PC-3 (cell line): ENCODE results near the gene LRRFIP1. TPM values are rescaled to one million over a fixed set of nuclear protein-coding genes. Genes with fewer than 3 reads are reported as not detected.

Source experiments
- ATAC-seq: fragments of 200-7000 bp; cut with Tn5 transposase; 2 replicates; pipeline ENCODE4 v1.9.1; 2020; ENCODE audit warnings: mild to moderate bottlenecking, moderate library complexity
- BruUV-seq: library from RNA; stranded (reverse); fragments of 400-500 nt; replicated peaks from 2 replicates; lab custom pipeline; 2021; lab: Mats Ljungman, UMichigan
- CTCF ChIA-PET: fragments of 300-600 bp; sonication (Branson Sonifier 250); formaldehyde crosslinking; loops from one replicate; lab custom pipeline; 2022; ENCODE audit warnings: antibody characterized with exemption; lab: Charles Lee
- POLR2A ChIA-PET: fragments of 300-600 bp; sonication (Branson Sonifier 250); formaldehyde crosslinking; loops from one replicate; lab custom pipeline; 2022; ENCODE audit warnings: antibody characterized with exemption; ENCODE audit not compliant: unreplicated experiment; lab: Charles Lee
- DNase-seq: peaks from one replicate; pipeline ENCODE4 v3.0.0-alpha.2; 2015
- H2AFZ ChIP-seq: fragments of 300-600 bp; sonication (generic); 2 replicates; pipeline ENCODE4 v1.6.0; 2016; ENCODE audit warnings: antibody characterized with exemption, low read length
- H3F3A ChIP-seq: fragments of 300-600 bp; sonication (generic); one replicate; pipeline ENCODE4 v1.6.0; 2017; ENCODE audit warnings: antibody characterized with exemption, low read length, control low read depth, mild to moderate bottlenecking; ENCODE audit not compliant: unreplicated experiment
- H3K27ac ChIP-seq: fragments of 300-600 bp; sonication (generic); 2 replicates; pipeline ENCODE4 v1.5.1; 2016; ENCODE audit warnings: mild to moderate bottlenecking, low read length
- H3K27me3 ChIP-seq: fragments of 300-600 bp; sonication (generic); 2 replicates; pipeline ENCODE4 v1.6.1; 2016; ENCODE audit warnings: low read length, mixed read lengths
- H3K36me3 ChIP-seq: fragments of 300-600 bp; sonication (generic); 2 replicates; pipeline ENCODE4 v1.6.1; 2016; ENCODE audit warnings: low read depth, mixed run types, low read length, mixed read lengths
- H3K4me1 ChIP-seq: fragments of 300-600 bp; sonication (generic); 2 replicates; pipeline ENCODE4 v1.5.1; 2016; ENCODE audit warnings: low read length; ENCODE audit not compliant: insufficient read depth
- H3K4me2 ChIP-seq: fragments of 300-600 bp; sonication (generic); 2 replicates; pipeline ENCODE4 v1.6.0; 2016; ENCODE audit warnings: low read length
- H3K4me3 ChIP-seq: fragments of 300-600 bp; sonication (generic); 2 replicates; pipeline ENCODE4 v1.5.1; 2016; ENCODE audit warnings: mild to moderate bottlenecking, low read length, mixed read lengths
- H3K79me2 ChIP-seq: fragments of 300-600 bp; sonication (generic); 2 replicates; pipeline ENCODE4 v1.6.1; 2017; ENCODE audit warnings: low read length, mixed read lengths
- H3K9ac ChIP-seq: fragments of 300-600 bp; sonication (generic); 2 replicates; pipeline ENCODE4 v1.6.0; 2016; ENCODE audit warnings: mild to moderate bottlenecking, low read length
- H3K9me2 ChIP-seq: fragments of 300-600 bp; sonication (generic); replicated peaks from 2 replicates; pipeline ENCODE4 v1.6.1; 2016; ENCODE audit warnings: mixed run types, low read length, mixed read lengths
- H3K9me3 ChIP-seq: fragments of 300-600 bp; sonication (generic); 2 replicates; pipeline ENCODE4 v1.6.1; 2016; ENCODE audit warnings: low read length, mixed read lengths
- H4K20me1 ChIP-seq: fragments of 300-600 bp; sonication (generic); 2 replicates; pipeline ENCODE4 v1.6.1; 2016; ENCODE audit warnings: low read length, mixed read lengths
- CTCF ChIP-seq: fragments of 300-600 bp; sonication (generic); conservative IDR thresholded peaks from 2 replicates; pipeline ENCODE4 v1.5.1; 2017; ENCODE audit warnings: antibody characterized with exemption, low read depth, mild to moderate bottlenecking, low read length
- EZH2 ChIP-seq: fragments of 300-600 bp; sonication (generic); IDR thresholded peaks from one replicate; pipeline ENCODE4 v1.6.1; 2017; ENCODE audit warnings: antibody characterized with exemption, mild to moderate bottlenecking, low read length; ENCODE audit not compliant: unreplicated experiment
- EZH2phosphoT487 ChIP-seq: fragments of 300-600 bp; sonication (generic); IDR thresholded peaks from 2 replicates; pipeline ENCODE4 v1.6.1; 2018; ENCODE audit warnings: mild to moderate bottlenecking, antibody characterized with exemption, low read length, borderline replicate concordance
- intact Hi-C: fragments of 100-400 bp; cut with micrococcal nuclease; formaldehyde crosslinking; loops from 2 replicates; pipeline ENCODE4 v1.9.0; 2023
- total RNA-seq: library from RNA; depleted of rRNA; stranded (reverse); fragments of >200 nt; gene quantifications from 2 replicates; pipeline ENCODE4 v1.2.3, GENCODE V29; 2014

Gene LRRFIP1
- total RNA-seq, 1 experiment from 2014 or later, result 87.8 TPM

- Histone ChIP-seq H3K4me1 (peaks cover 31% of the 10 kb centered on the region), H3K4me3 (no peak overlapping the region), H3K9ac (no peak overlapping the region), H3K27ac (peak overlapping the region; percentile 9; the same call in 1 of the 2 replicates), H3K4me2 (peak overlapping the region; percentile 69), H3F3A (no peaks in the 10 kb centered on the region), H3K27me3 (no peaks in the 10 kb centered on the region), H2AFZ (no peak overlapping the region), H3K9me3 (no peaks in the 10 kb centered on the region), H3K36me3 (peaks cover 4% of the 10 kb centered on the region), H3K9me2 (no peaks in the 10 kb centered on the region), H3K79me2 (peaks cover 55% of the 10 kb centered on the region), H4K20me1 (no peaks in the 10 kb centered on the region)
- intact Hi-C loops, result loop anchor here (2.0 kb wide), 1 partner anchor 51 kb away; no protein-coding TSS in a partner anchor
- ATAC-seq, result no peak; the same call in 1 of the 2 replicates
- no peak for DNase-seq
- POLR2A ChIA-PET, result no interaction called here
- CTCF ChIA-PET, result interaction anchor here (1.2 to 2.0 kb wide), 3 partner anchors 57 to 71 kb away, joined by 4 to 18 read pairs (median 9); no protein-coding TSS in a partner anchor
- TF ChIP-seq EZH2phosphoT487, result no peak
- TF ChIP-seq CTCF, result peak; percentile 11; the same call in 1 of the 2 replicates
- no peak for TF ChIP-seq EZH2
- no TSS peak for BruUV-seq
Observed at GRCh38 chr2:237744270-237744612, 116.9 kb downstream of the LRRFIP1 start.

GRCh38 chr2:237744613-237745249, 117.3 kb downstream of the LRRFIP1 start:
- Histone ChIP-seq H3K9ac (no peak overlapping the region), H3K4me2 (no peak overlapping the region), H3K27me3 (no peaks in the 10 kb centered on the region), H2AFZ (no peak overlapping the region), H3F3A (no peaks in the 10 kb centered on the region), H3K27ac (no peak overlapping the region; the same call in 1 of the 2 replicates), H3K9me3 (no peaks in the 10 kb centered on the region), H3K4me3 (no peak overlapping the region), H3K79me2 (peaks cover 52% of the 10 kb centered on the region), H3K9me2 (no peaks in the 10 kb centered on the region), H3K4me1 (peaks cover 31% of the 10 kb centered on the region), H4K20me1 (no peaks in the 10 kb centered on the region), H3K36me3 (peaks cover 8% of the 10 kb centered on the region)
- DNase-seq, result peak; percentile 75
- POLR2A ChIA-PET, result interaction anchor here (0.9 kb wide), 1 partner anchor 71 kb away, joined by 4 read pairs; no protein-coding TSS in a partner anchor
- ATAC-seq, result peak; percentile 83
- CTCF ChIA-PET, result interaction anchor here (1.0 to 2.0 kb wide), 5 partner anchors 9 to 72 kb away, joined by 3 to 18 read pairs (median 4); no protein-coding TSS in a partner anchor
- intact Hi-C loops, result loop anchor here (1.0 to 2.0 kb wide), 2 partner anchors 52 to 71 kb away; no protein-coding TSS in a partner anchor
- TF ChIP-seq EZH2phosphoT487, result no peak
- peak; percentile 95 for TF ChIP-seq CTCF
- BruUV-seq, result no TSS peak

GRCh38 chr2:237745250-237745613, 117.8 kb downstream of the LRRFIP1 start:
- H3K27ac ChIP-seq, result no peak overlapping the region
- TF ChIP-seq CTCF (no peak; the same call in 1 of the 2 replicates), EZH2 (no peak), EZH2phosphoT487 (no peak)
- POLR2A ChIA-PET, result interaction anchor here (0.7 to 0.9 kb wide), 2 partner anchors 57 to 72 kb away, joined by 4 to 5 read pairs; no protein-coding TSS in a partner anchor
- no TSS peak for BruUV-seq
- peaks cover 12% of the 10 kb centered on the region for H3K36me3 ChIP-seq
- H3K79me2 ChIP-seq, result peaks cover 47% of the 10 kb centered on the region
- H4K20me1 ChIP-seq, result no peaks in the 10 kb centered on the region
- no peaks in the 10 kb centered on the region for H3K27me3 ChIP-seq
- CTCF ChIA-PET, result interaction anchor here (1.0 to 2.0 kb wide), 5 partner anchors 9 to 72 kb away, joined by 3 to 18 read pairs (median 4); no protein-coding TSS in a partner anchor
- peaks cover 31% of the 10 kb centered on the region for H3K4me1 ChIP-seq
- no peak overlapping the region for H3K4me3 ChIP-seq
- intact Hi-C loops, result loop anchor here (1.0 to 2.0 kb wide), 2 partner anchors 52 to 72 kb away; no protein-coding TSS in a partner anchor
- H3K9ac ChIP-seq, result no peak overlapping the region
- DNase-seq, result no peak
- no peaks in the 10 kb centered on the region for H3K9me2 ChIP-seq
- H3K4me2 ChIP-seq, result no peak overlapping the region
- H3K9me3 ChIP-seq, result no peaks in the 10 kb centered on the region
- no peak for ATAC-seq
- no peaks in the 10 kb centered on the region for H3F3A ChIP-seq
- H2AFZ ChIP-seq, result no peak overlapping the region
